Astrocyte of the spinal cord (primary cell): Measurements from ENCODE around the gene DTNB.
A peak's percentile ranks its signal among the peaks of the same experiment; 100 is the strongest.
"Not testable (repeated sequence)": the region's sequence is repeated elsewhere in the genome, so short reads cannot be mapped to it uniquely, and the experiment has no call there.

Source experiments
- DNase-seq: peaks from one replicate; pipeline ENCODE4 v3.0.0; 2011; ENCODE audit warnings: low read depth, low spot score
- H3K4me3 ChIP-seq: 2 replicates; pipeline ENCODE4 v1.5.1; 2011; ENCODE audit warnings: low read depth, mild to moderate bottlenecking, low read length, moderate library complexity
- in situ Hi-C: cut with HindIII; loops from 2 replicates; pipeline ENCODE4 v1.10.0; 2017; ENCODE audit warnings: low sequenced_read_pairs
- TF ChIP-seq, protein P1 (sequence below): IDR thresholded peaks from 2 replicates; pipeline ENCODE4 v1.5.1; 2012; ENCODE audit warnings: low read depth, mild to moderate bottlenecking, low read length, inconsistent platforms

Gene DTNB

DNA sequence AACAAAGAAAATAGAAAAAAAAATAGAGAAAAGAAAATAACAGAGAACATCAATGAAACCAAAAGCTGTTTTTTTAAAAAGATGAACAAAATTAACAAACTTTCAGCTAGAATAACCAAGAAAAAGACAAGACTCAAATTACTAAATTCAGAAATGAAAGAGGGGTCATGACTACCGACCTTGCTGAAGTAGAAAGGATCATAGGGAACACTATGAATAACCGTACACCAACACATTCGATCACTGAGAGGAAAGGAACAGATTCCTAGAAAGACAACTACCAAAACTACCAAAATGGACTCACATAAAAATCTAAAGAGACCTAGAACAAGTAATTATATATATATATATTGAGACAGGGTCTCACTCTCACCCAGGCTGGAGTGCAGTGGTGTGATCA is 37.4 kb upstream of the DTNB start:
- TF ChIP-seq, protein P1, sequence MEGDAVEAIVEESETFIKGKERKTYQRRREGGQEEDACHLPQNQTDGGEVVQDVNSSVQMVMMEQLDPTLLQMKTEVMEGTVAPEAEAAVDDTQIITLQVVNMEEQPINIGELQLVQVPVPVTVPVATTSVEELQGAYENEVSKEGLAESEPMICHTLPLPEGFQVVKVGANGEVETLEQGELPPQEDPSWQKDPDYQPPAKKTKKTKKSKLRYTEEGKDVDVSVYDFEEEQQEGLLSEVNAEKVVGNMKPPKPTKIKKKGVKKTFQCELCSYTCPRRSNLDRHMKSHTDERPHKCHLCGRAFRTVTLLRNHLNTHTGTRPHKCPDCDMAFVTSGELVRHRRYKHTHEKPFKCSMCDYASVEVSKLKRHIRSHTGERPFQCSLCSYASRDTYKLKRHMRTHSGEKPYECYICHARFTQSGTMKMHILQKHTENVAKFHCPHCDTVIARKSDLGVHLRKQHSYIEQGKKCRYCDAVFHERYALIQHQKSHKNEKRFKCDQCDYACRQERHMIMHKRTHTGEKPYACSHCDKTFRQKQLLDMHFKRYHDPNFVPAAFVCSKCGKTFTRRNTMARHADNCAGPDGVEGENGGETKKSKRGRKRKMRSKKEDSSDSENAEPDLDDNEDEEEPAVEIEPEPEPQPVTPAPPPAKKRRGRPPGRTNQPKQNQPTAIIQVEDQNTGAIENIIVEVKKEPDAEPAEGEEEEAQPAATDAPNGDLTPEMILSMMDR = no peak
- in situ Hi-C loops = no loop called here
- DNase-seq = no peak

GRCh38 chr2:25709349-25709748 is 36.0 kb upstream of the DTNB start:
- DNase-seq = no peak
- H3K4me3 ChIP-seq = no peak overlapping the region
- in situ Hi-C loops = no loop called here
- TF ChIP-seq, protein P1 = no peak

More for the DNA sequence above, 37.4 kb upstream of the DTNB start:
- H3K4me3 ChIP-seq = no peak overlapping the region

- in situ Hi-C loops = no loop called here
- no peak overlapping the region for H3K4me3 ChIP-seq
- TF ChIP-seq, protein P1 = no peak
- DNase-seq = no peak
Observed at GRCh38 chr2:25707927-25708590, 34.7 kb upstream of the DTNB start.

GRCh38 chr2:25705575-25705974 is 32.2 kb upstream of the DTNB start:
- DNase-seq, H3K4me3 ChIP-seq, in situ Hi-C loops: not testable (repeated sequence)

- H3K4me3 ChIP-seq = no peak overlapping the region
- in situ Hi-C loops = no loop called here
- DNase-seq = no peak
- TF ChIP-seq, protein P1 = no peak
Observed at GRCh38 chr2:25701801-25702200, 28.4 kb upstream of the DTNB start.

- in situ Hi-C loops = no loop called here
- TF ChIP-seq, protein P1 = peak; percentile 81
- peak; percentile 42 for DNase-seq
- H3K4me3 ChIP-seq = no peak overlapping the region
Observed at GRCh38 chr2:25700221-25700660, 26.9 kb upstream of the DTNB start.

DNA sequence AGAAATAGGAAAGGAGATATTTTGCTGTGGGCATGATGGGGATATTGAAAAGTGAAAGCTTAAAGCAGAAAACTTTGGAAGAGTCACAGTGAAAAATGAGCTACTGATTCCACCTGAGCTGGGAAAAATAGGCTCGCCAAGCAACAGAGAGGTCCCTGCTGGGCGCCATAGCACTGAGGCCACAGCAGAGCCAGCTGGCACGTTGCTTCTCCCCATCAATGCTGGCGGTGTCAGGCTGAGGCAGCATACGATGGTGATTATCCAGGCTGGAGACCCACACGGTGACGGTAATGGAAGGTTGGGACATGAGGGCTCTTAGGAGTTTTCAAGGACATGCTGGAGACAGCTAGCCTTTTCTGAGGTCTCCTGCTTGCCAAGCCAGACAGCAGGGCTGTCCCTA is 25.8 kb upstream of the DTNB start:
- in situ Hi-C loops = no loop called here
- H3K4me3 ChIP-seq = no peak overlapping the region
- no peak for DNase-seq
- TF ChIP-seq, protein P1 = no peak
